IPS-20b (cell line): ENCODE results near the gene GPR55.

Experiments
- H3K27ac ChIP-seq: one replicate; pipeline ENCODE4 v1.5.1; 2013; ENCODE audit warnings: low read length
- H3K27me3 ChIP-seq: 2 replicates; pipeline ENCODE4 v1.6.1; 2013; ENCODE audit warnings: mild to moderate bottlenecking, low read length, inconsistent platforms; ENCODE audit not compliant: insufficient read depth
- H3K36me3 ChIP-seq: 2 replicates; pipeline ENCODE4 v1.6.1; 2013; ENCODE audit warnings: low read depth, mild to moderate bottlenecking, inconsistent platforms, low read length, moderate library complexity; ENCODE audit not compliant: insufficient read depth
- H3K4me1 ChIP-seq: 2 replicates; pipeline ENCODE4 v1.6.1; 2013; ENCODE audit warnings: mild to moderate bottlenecking, control low read depth, inconsistent platforms, low read length, moderate library complexity; ENCODE audit not compliant: insufficient read depth
- H3K4me3 ChIP-seq: 2 replicates; pipeline ENCODE4 v1.5.1; 2013; ENCODE audit warnings: mild to moderate bottlenecking, low read length, inconsistent platforms
- H3K9ac ChIP-seq: 2 replicates; pipeline ENCODE4 v1.6.1; 2013; ENCODE audit warnings: low read depth, mild to moderate bottlenecking, inconsistent platforms, low read length, moderate library complexity
- H3K9me3 ChIP-seq: 2 replicates; pipeline ENCODE4 v1.6.1; 2013; ENCODE audit warnings: mild to moderate bottlenecking, low read depth, low read length, inconsistent platforms; ENCODE audit not compliant: insufficient read depth

The GPR55 gene

GRCh38 chr2:230958820-230959756, 34.0 kb upstream of the GPR55 start:
- peaks cover 27% of the 10 kb centered on the region for H3K27me3 ChIP-seq
- no peak overlapping the region for H3K9ac ChIP-seq
- H3K36me3 ChIP-seq = no peaks in the 10 kb centered on the region

GRCh38 chr2:230957756-230958391, 32.8 kb upstream of the GPR55 start:
- Histone ChIP-seq H3K27me3 (peaks cover 27% of the 10 kb centered on the region), H3K4me3 (peak overlapping the region; percentile 64), H3K9me3 (no peaks in the 10 kb centered on the region), H3K36me3 (no peaks in the 10 kb centered on the region), H3K9ac (peak overlapping the region; percentile 62; the same call in 1 of the 2 replicates), H3K4me1 (peaks cover 5% of the 10 kb centered on the region; the same call in 1 of the 2 replicates), H3K27ac (no peak overlapping the region)

More at GRCh38 chr2:230958820-230959756, 34.0 kb upstream of the GPR55 start:
- peaks cover 5% of the 10 kb centered on the region; the same call in 1 of the 2 replicates for H3K4me1 ChIP-seq
- H3K27ac ChIP-seq = no peak overlapping the region
- no peaks in the 10 kb centered on the region for H3K9me3 ChIP-seq
- H3K4me3 ChIP-seq = no peak overlapping the region

- Histone ChIP-seq H3K4me3 (peak overlapping the region; percentile 64), H3K36me3 (no peaks in the 10 kb centered on the region), H3K27ac (no peak overlapping the region), H3K27me3 (peaks cover 27% of the 10 kb centered on the region), H3K9ac (peak overlapping the region; percentile 62; the same call in 1 of the 2 replicates), H3K9me3 (no peaks in the 10 kb centered on the region), H3K4me1 (peaks cover 5% of the 10 kb centered on the region; the same call in 1 of the 2 replicates)
Observed at GRCh38 chr2:230956827-230957755, 32.0 kb upstream of the GPR55 start.

GRCh38 chr2:230955163-230955737, 30.2 kb upstream of the GPR55 start:
- Histone ChIP-seq H3K4me3 (no peak overlapping the region), H3K9ac (no peak overlapping the region), H3K9me3 (no peaks in the 10 kb centered on the region), H3K27me3 (peaks cover 27% of the 10 kb centered on the region), H3K27ac (no peak overlapping the region), H3K36me3 (no peaks in the 10 kb centered on the region), H3K4me1 (peaks cover 5% of the 10 kb centered on the region; the same call in 1 of the 2 replicates)

- Histone ChIP-seq H3K27me3 (peaks cover 27% of the 10 kb centered on the region), H3K4me1 (peaks cover 5% of the 10 kb centered on the region; the same call in 1 of the 2 replicates), H3K27ac (no peak overlapping the region), H3K9ac (no peak overlapping the region), H3K36me3 (no peaks in the 10 kb centered on the region), H3K4me3 (no peak overlapping the region), H3K9me3 (no peaks in the 10 kb centered on the region)
Observed at GRCh38 chr2:230954746-230955145, 29.7 kb upstream of the GPR55 start.

- no peak overlapping the region for H3K4me3 ChIP-seq
- no peak overlapping the region for H3K27ac ChIP-seq
- peaks cover 5% of the 10 kb centered on the region; the same call in 1 of the 2 replicates for H3K4me1 ChIP-seq
- no peaks in the 10 kb centered on the region for H3K36me3 ChIP-seq
- no peak overlapping the region for H3K9ac ChIP-seq
- H3K9me3 ChIP-seq = no peaks in the 10 kb centered on the region
- H3K27me3 ChIP-seq = peaks cover 25% of the 10 kb centered on the region
Observed at GRCh38 chr2:230953845-230954244, 28.8 kb upstream of the GPR55 start.

- Histone ChIP-seq H3K27ac (no peak overlapping the region), H3K36me3 (no peaks in the 10 kb centered on the region), H3K4me3 (no peak overlapping the region), H3K9me3 (no peaks in the 10 kb centered on the region), H3K4me1 (peaks cover 5% of the 10 kb centered on the region; the same call in 1 of the 2 replicates), H3K9ac (no peak overlapping the region), H3K27me3 (peaks cover 10% of the 10 kb centered on the region)
Observed at GRCh38 chr2:230952226-230952956, 27.3 kb upstream of the GPR55 start.

GRCh38 chr2:230951396-230951795, 26.4 kb upstream of the GPR55 start:
- Histone ChIP-seq H3K36me3 (no peaks in the 10 kb centered on the region), H3K9me3 (no peaks in the 10 kb centered on the region), H3K27me3 (peaks cover under 1% of the 10 kb centered on the region; the same call in 1 of the 2 replicates), H3K9ac (no peak overlapping the region), H3K27ac (no peak overlapping the region), H3K4me3 (no peak overlapping the region), H3K4me1 (no peaks in the 10 kb centered on the region)

GRCh38 chr2:230950874-230951339, 25.9 kb upstream of the GPR55 start:
- H3K27me3 ChIP-seq = no peaks in the 10 kb centered on the region
- no peaks in the 10 kb centered on the region for H3K36me3 ChIP-seq

More at GRCh38 chr2:230950874-230951339, 25.9 kb upstream of the GPR55 start:
- H3K9me3 ChIP-seq = no peaks in the 10 kb centered on the region
- H3K27ac ChIP-seq = no peak overlapping the region
- H3K4me3 ChIP-seq = no peak overlapping the region
- H3K9ac ChIP-seq = no peak overlapping the region
- H3K4me1 ChIP-seq = no peaks in the 10 kb centered on the region
